Ishikawa (cell line): Measurements from ENCODE around the gene PIP4K2C.

Source experiments
- CEBPB ChIP-seq: IDR thresholded peaks from 2 replicates; pipeline ENCODE4 v1.6.1; 2012
- CREB1 ChIP-seq: IDR thresholded peaks from 2 replicates; pipeline ENCODE4 v1.6.1; 2012; ENCODE audit warnings: low read depth
- EGR1 ChIP-seq: IDR thresholded peaks from 2 replicates; pipeline ENCODE4 v1.6.1; 2012
- EP300 ChIP-seq: IDR thresholded peaks from 2 replicates; pipeline ENCODE4 v1.6.1; 2012; ENCODE audit warnings: borderline replicate concordance
- FOXM1 ChIP-seq: IDR thresholded peaks from 2 replicates; pipeline ENCODE4 v1.6.1; 2012; ENCODE audit warnings: low read depth, borderline replicate concordance
- MAX ChIP-seq: IDR thresholded peaks from 2 replicates; pipeline ENCODE4 v1.6.1; 2012
- NFIC ChIP-seq: IDR thresholded peaks from 2 replicates; pipeline ENCODE4 v1.6.1; 2012
- RAD21 ChIP-seq: IDR thresholded peaks from 2 replicates; pipeline ENCODE4 v1.6.1; 2012; ENCODE audit warnings: low read depth
- TAF1 ChIP-seq: IDR thresholded peaks from 2 replicates; pipeline ENCODE4 v1.6.1; 2012; ENCODE audit warnings: low read depth, mild to moderate bottlenecking
- TCF12 ChIP-seq: IDR thresholded peaks from 2 replicates; pipeline ENCODE4 v1.6.1; 2012; ENCODE audit warnings: low read depth
- TEAD4 ChIP-seq: IDR thresholded peaks from 2 replicates; pipeline ENCODE4 v1.6.1; 2012
- YY1 ChIP-seq: IDR thresholded peaks from 2 replicates; pipeline ENCODE4 v1.6.1; 2012; ENCODE audit warnings: low read depth
- ZBTB7A ChIP-seq: IDR thresholded peaks from 2 replicates; pipeline ENCODE4 v1.6.1; 2012; ENCODE audit warnings: low read depth
- TF ChIP-seq, protein P1 (sequence below): IDR thresholded peaks from 2 replicates; pipeline ENCODE4 v1.6.1; 2012; ENCODE audit warnings: low read depth, mild to moderate bottlenecking
- TF ChIP-seq, protein P2 (sequence below): IDR thresholded peaks from 2 replicates; pipeline ENCODE4 v1.6.1; 2012

Gene PIP4K2C

DNA sequence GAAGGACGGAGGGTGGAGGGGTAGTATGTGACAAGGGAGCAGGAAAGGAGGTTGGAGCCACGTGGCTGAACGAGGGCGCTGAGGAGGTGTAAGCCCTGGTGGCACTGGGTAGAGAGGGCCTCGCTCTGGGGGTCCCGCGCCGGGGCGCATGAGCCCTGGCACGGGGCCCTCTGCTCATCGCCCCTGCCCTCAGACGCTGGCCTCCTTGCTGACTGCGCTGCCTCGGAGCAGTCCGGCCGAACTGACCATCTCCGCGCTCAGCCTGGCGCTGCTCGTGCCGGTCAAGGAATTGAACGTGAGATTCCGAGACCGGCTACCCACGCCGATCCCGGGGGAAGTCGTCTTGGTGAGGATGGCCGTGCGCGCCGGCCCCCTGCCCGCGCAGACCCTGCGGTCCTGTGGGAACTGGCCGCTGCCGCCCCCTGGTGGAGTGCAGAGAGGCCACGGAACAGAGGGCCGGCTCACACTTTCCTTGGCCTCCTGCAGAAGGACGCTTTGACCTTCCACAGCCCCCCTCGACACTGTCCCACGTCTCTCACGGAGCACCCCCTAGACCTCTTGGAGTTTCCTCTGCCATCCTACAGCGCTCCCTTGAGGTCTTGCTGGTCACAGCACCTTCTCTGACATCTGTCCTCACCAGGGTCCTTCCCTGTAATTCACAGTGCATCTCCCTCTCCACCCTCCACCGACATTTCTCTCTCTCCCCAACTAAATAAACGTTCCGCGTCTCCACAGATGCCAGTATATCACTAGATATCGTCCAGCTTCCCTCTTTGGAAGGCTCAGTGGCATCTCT, 30.7 kb downstream of the PIP4K2C start:
- TF ChIP-seq, protein P1, sequence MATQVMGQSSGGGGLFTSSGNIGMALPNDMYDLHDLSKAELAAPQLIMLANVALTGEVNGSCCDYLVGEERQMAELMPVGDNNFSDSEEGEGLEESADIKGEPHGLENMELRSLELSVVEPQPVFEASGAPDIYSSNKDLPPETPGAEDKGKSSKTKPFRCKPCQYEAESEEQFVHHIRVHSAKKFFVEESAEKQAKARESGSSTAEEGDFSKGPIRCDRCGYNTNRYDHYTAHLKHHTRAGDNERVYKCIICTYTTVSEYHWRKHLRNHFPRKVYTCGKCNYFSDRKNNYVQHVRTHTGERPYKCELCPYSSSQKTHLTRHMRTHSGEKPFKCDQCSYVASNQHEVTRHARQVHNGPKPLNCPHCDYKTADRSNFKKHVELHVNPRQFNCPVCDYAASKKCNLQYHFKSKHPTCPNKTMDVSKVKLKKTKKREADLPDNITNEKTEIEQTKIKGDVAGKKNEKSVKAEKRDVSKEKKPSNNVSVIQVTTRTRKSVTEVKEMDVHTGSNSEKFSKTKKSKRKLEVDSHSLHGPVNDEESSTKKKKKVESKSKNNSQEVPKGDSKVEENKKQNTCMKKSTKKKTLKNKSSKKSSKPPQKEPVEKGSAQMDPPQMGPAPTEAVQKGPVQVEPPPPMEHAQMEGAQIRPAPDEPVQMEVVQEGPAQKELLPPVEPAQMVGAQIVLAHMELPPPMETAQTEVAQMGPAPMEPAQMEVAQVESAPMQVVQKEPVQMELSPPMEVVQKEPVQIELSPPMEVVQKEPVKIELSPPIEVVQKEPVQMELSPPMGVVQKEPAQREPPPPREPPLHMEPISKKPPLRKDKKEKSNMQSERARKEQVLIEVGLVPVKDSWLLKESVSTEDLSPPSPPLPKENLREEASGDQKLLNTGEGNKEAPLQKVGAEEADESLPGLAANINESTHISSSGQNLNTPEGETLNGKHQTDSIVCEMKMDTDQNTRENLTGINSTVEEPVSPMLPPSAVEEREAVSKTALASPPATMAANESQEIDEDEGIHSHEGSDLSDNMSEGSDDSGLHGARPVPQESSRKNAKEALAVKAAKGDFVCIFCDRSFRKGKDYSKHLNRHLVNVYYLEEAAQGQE, result 0 out of 2 replicates have a peak, but pooled peaks have one; percentile 4
- no peak for TF ChIP-seq NFIC
- TF ChIP-seq ZBTB7A, result peak; percentile 97
- no peak for TF ChIP-seq MAX
- peak; percentile 84 for TF ChIP-seq RAD21

GRCh38 chr12:57622293-57623245, 31.6 kb downstream of the PIP4K2C start:
- TF ChIP-seq CEBPB, result no peak
- no peak for TF ChIP-seq EGR1
- no peak for TF ChIP-seq MAX
- TF ChIP-seq RAD21, result no peak
- no peak for TF ChIP-seq TAF1
- no peak for TF ChIP-seq TCF12

DNA sequence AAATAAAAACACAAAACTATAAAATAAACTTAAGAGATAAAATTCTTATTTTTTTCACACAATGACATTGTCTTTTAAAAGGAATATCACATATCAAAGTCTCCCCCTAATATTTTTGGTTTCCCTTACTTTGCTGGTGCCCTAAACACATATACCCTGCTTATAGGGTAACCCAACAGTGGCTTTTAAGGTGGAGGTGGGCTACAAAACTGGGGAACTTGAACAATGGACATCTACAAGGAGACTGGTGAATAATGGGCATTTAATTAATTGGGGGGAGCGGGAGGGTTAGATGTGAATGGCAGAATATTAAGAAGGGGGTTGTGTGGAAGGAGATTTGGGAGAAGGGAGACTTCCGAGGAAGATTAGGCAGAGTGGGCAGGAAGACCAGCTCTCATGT, 32.4 kb downstream of the PIP4K2C start:
- TF ChIP-seq EGR1 (no peak), YY1 (no peak), ZBTB7A (no peak), MAX (no peak), FOXM1 (no peak), CREB1 (no peak)
- TF ChIP-seq, protein P1, result no peak
- TF ChIP-seq, protein P2, sequence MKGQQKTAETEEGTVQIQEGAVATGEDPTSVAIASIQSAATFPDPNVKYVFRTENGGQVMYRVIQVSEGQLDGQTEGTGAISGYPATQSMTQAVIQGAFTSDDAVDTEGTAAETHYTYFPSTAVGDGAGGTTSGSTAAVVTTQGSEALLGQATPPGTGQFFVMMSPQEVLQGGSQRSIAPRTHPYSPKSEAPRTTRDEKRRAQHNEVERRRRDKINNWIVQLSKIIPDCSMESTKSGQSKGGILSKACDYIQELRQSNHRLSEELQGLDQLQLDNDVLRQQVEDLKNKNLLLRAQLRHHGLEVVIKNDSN, result no peak

- no peak for TF ChIP-seq EP300
- no peak for TF ChIP-seq MAX
- TF ChIP-seq, protein P1, result no peak
- no peak for TF ChIP-seq RAD21
- TF ChIP-seq NFIC, result no peak
- no peak for TF ChIP-seq YY1
- TF ChIP-seq TAF1, result no peak
- no peak for TF ChIP-seq TEAD4
- no peak for TF ChIP-seq FOXM1
- no peak for TF ChIP-seq CEBPB
Measured at GRCh38 chr12:57623811-57624390, 32.9 kb downstream of the PIP4K2C start.
